ENCODE data around the gene PLXND1. TPM values are rescaled to one million over a fixed set of nuclear protein-coding genes. Genes with fewer than 3 reads are reported as not detected.

Gene PLXND1
- total RNA-seq, 4 donors from 2014 or later, result 24.0 to 42.6 (median 30.3) TPM

GRCh38 chr3:129594907-129595390, 11.5 kb downstream of the PLXND1 start:
- no peak overlapping the region for H3K4me3 ChIP-seq (ENCODE audit: low read depth, poor library complexity, severe bottlenecking)
- TF ChIP-seq CTCF (IDR thresholded peaks at IDR 0.05), result no peak
- TF ChIP-seq POLR2A (IDR thresholded peaks at IDR 0.05), result no peak
- 83 to 85% methylated on average over 4 to 6 of the region's 6 CpGs for WGBS, 2 donors
- intact Hi-C loops (cut with DNase I; ENCODE audit: low total_unique reads), result no loop called here
- no peak for DNase-seq (ENCODE audit: low spot score in 2 of 2)

- no peak overlapping the region for H3K4me3 ChIP-seq (ENCODE audit: low read depth, poor library complexity, severe bottlenecking)
- TF ChIP-seq POLR2A (IDR thresholded peaks at IDR 0.05) (no peak), CTCF (IDR thresholded peaks at IDR 0.05) (no peak)
- DNase-seq (ENCODE audit: low spot score in 2 of 2), result no peak
- whole genome bisulfite sequencing, 2 donors, result 55 to 56% methylated on average over 10 of the region's 10 CpGs
- intact Hi-C loops (cut with DNase I; ENCODE audit: low total_unique reads), result no loop called here
These were observed 12.1 kb downstream of the PLXND1 start for GRCh38 chr3:129594409-129594808.

GRCh38 chr3:129593595-129594339, 12.7 kb downstream of the PLXND1 start:
- intact Hi-C loops (cut with DNase I; ENCODE audit: low total_unique reads), result no loop called here
- no peak overlapping the region for H3K4me3 ChIP-seq (ENCODE audit: low read depth, poor library complexity, severe bottlenecking)
- DNase-seq (ENCODE audit: low spot score in 2 of 2), result no peak
- 66 to 80% methylated on average over 22 of the region's 22 CpGs for WGBS, 2 donors
- TF ChIP-seq POLR2A (IDR thresholded peaks at IDR 0.05) (no peak), CTCF (IDR thresholded peaks at IDR 0.05) (no peak)

GRCh38 chr3:129593230-129593594, 13.3 kb downstream of the PLXND1 start:
- WGBS, 2 donors, result 51 to 55% methylated on average over 8 of the region's 8 CpGs
- intact Hi-C loops (cut with DNase I; ENCODE audit: low total_unique reads), result no loop called here
- H3K4me3 ChIP-seq (ENCODE audit: low read depth, poor library complexity, severe bottlenecking), result no peak overlapping the region

GRCh38 chr3:129592381-129593131, 13.9 kb downstream of the PLXND1 start:
- TF ChIP-seq CTCF (IDR thresholded peaks at IDR 0.05), result no peak
- no peak for TF ChIP-seq POLR2A (IDR thresholded peaks at IDR 0.05)
- peak; percentile 80 to 96 for DNase-seq (ENCODE audit: low spot score in 2 of 2)
- H3K4me3 ChIP-seq (ENCODE audit: low read depth, poor library complexity, severe bottlenecking), result no peak overlapping the region
- intact Hi-C loops (cut with DNase I; ENCODE audit: low total_unique reads), result no loop called here
- WGBS, 2 donors, result 34 to 38% methylated on average over 26 of the region's 26 CpGs

More at GRCh38 chr3:129593230-129593594, 13.3 kb downstream of the PLXND1 start:
- TF ChIP-seq CTCF (IDR thresholded peaks at IDR 0.05), result no peak
- no peak for TF ChIP-seq POLR2A (IDR thresholded peaks at IDR 0.05)
- DNase-seq (ENCODE audit: low spot score in 2 of 2), result no peak

Measured in lower leg skin (tissue), 4 donors.